ENCODE data around the gene RGS12. TPM values are rescaled to one million over a fixed set of nuclear protein-coding genes. Genes with fewer than 3 reads are reported as not detected.

RGS12 gene
- total and polyA plus RNA-seq, 2 of the 13 experiments (the other 11 are each of a cell fraction or from before 2014, with no cell fraction given) = 21.0 to 27.7 TPM

- TF ChIP-seq PRMT3 (CRISPR knock-in tag; IDR thresholded peaks at IDR 0.05; ENCODE audit: borderline replicate concordance, low read depth) = no peak
- no peak; the same call in 1 of the 2 replicates for TF ChIP-seq ZNF879 (CRISPR knock-in tag; IDR thresholded peaks at IDR 0.05)
- no peak for TF ChIP-seq ZNF33A (CRISPR knock-in tag; IDR thresholded peaks at IDR 0.05; ENCODE audit: borderline replicate concordance)
- TF ChIP-seq MTA3 (CRISPR knock-in tag; IDR thresholded peaks at IDR 0.05) = no peak
- TF ChIP-seq, protein P1, sequence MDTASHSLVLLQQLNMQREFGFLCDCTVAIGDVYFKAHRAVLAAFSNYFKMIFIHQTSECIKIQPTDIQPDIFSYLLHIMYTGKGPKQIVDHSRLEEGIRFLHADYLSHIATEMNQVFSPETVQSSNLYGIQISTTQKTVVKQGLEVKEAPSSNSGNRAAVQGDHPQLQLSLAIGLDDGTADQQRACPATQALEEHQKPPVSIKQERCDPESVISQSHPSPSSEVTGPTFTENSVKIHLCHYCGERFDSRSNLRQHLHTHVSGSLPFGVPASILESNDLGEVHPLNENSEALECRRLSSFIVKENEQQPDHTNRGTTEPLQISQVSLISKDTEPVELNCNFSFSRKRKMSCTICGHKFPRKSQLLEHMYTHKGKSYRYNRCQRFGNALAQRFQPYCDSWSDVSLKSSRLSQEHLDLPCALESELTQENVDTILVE (CRISPR knock-in tag; IDR thresholded peaks at IDR 0.05) = no peak
- no peak for TF ChIP-seq ZNF550 (CRISPR knock-in tag; IDR thresholded peaks at IDR 0.05; ENCODE audit: borderline replicate concordance)
- 0 out of 2 replicates have a peak, but pooled peaks have one; percentile 20 for TF ChIP-seq KAT7 (CRISPR knock-in tag; IDR thresholded peaks at IDR 0.05; ENCODE audit: borderline replicate concordance)
- TF ChIP-seq TIGD3 (CRISPR knock-in tag; IDR thresholded peaks at IDR 0.05; ENCODE audit: borderline replicate concordance) = no peak
- no peak for TF ChIP-seq ZC3H13 (CRISPR knock-in tag; IDR thresholded peaks at IDR 0.05)
- peak; percentile 54; the same call in 1 of the 2 replicates for TF ChIP-seq ZNF609 (CRISPR knock-in tag; IDR thresholded peaks at IDR 0.05; ENCODE audit: borderline replicate concordance)
- TF ChIP-seq, protein P2, sequence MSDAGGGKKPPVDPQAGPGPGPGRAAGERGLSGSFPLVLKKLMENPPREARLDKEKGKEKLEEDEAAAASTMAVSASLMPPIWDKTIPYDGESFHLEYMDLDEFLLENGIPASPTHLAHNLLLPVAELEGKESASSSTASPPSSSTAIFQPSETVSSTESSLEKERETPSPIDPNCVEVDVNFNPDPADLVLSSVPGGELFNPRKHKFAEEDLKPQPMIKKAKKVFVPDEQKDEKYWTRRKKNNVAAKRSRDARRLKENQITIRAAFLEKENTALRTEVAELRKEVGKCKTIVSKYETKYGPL (CRISPR knock-in tag; IDR thresholded peaks at IDR 0.05) = no peak
- no peak for TF ChIP-seq HMGXB4 (CRISPR knock-in tag; IDR thresholded peaks at IDR 0.05; ENCODE audit: borderline replicate concordance in 1 of 2, low read depth in 1 of 2)
- TF ChIP-seq YEATS2 (CRISPR knock-in tag; IDR thresholded peaks at IDR 0.05; ENCODE audit: borderline replicate concordance) = peak; percentile 72
- TF ChIP-seq, protein P3, sequence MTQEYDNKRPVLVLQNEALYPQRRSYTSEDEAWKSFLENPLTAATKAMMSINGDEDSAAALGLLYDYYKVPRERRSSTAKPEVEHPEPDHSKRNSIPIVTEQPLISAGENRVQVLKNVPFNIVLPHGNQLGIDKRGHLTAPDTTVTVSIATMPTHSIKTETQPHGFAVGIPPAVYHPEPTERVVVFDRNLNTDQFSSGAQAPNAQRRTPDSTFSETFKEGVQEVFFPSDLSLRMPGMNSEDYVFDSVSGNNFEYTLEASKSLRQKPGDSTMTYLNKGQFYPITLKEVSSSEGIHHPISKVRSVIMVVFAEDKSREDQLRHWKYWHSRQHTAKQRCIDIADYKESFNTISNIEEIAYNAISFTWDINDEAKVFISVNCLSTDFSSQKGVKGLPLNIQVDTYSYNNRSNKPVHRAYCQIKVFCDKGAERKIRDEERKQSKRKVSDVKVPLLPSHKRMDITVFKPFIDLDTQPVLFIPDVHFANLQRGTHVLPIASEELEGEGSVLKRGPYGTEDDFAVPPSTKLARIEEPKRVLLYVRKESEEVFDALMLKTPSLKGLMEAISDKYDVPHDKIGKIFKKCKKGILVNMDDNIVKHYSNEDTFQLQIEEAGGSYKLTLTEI (CRISPR knock-in tag; conservative IDR thresholded peaks at IDR 0.05) = no peak
- no peak for TF ChIP-seq SNAI1 (CRISPR knock-in tag; IDR thresholded peaks at IDR 0.05; ENCODE audit: borderline replicate concordance)
These were observed 7.1 kb upstream of the RGS12 start (continued) for GRCh38 chr4:3285558-3286334.

Data from HepG2 (cell line).